Skin epidermis (tissue), 12 donors: ENCODE data around the gene MBIP.

ENCODE experiments used
- H3K27ac ChIP-seq, 21 experiments: fragments of 200-600 bp; sonication (generic) in 11 of 21; one replicate each; pipeline ENCODE4 v1.5.0; 2020; ENCODE audit warnings: mild to moderate bottlenecking in 3 of 21, inconsistent platforms in 2 of 21, moderate library complexity in 2 of 21
- H3K4me3 ChIP-seq, 7 experiments: fragments of 200-600 bp; sonication (generic) in 2 of 7; one replicate each; pipeline ENCODE4 v1.5.0; 2020; ENCODE audit warnings: inconsistent platforms in 2 of 7, mild to moderate bottlenecking in 2 of 7, moderate library complexity in 1 of 7

MBIP gene

GRCh38 chr14:36271939-36272907 lies 48.2 kb downstream of the MBIP start:
- H3K27ac ChIP-seq, result no peak overlapping the region

GRCh38 chr14:36271222-36271621 lies 49.2 kb downstream of the MBIP start:
- Histone ChIP-seq H3K27ac (no peak overlapping the region), H3K4me3 (no peak overlapping the region)

More at GRCh38 chr14:36271939-36272907, 48.2 kb downstream of the MBIP start:
- peak overlapping the region in 3 of 7 experiments; percentile 6 to 24 (median 19) for H3K4me3 ChIP-seq

GRCh38 chr14:36270191-36270590 lies 50.2 kb downstream of the MBIP start:
- Histone ChIP-seq H3K27ac (no peak overlapping the region), H3K4me3 (no peak overlapping the region)

GRCh38 chr14:36268121-36268520 lies 52.3 kb downstream of the MBIP start:
- no peak overlapping the region for H3K27ac ChIP-seq
- H3K4me3 ChIP-seq, result no peak overlapping the region

GRCh38 chr14:36264595-36264994 lies 55.8 kb downstream of the MBIP start:
- Histone ChIP-seq H3K4me3 (no peak overlapping the region), H3K27ac (no peak overlapping the region)

GRCh38 chr14:36264107-36264506 lies 56.3 kb downstream of the MBIP start:
- no peak overlapping the region for H3K27ac ChIP-seq

GRCh38 chr14:36260970-36261640 lies 59.3 kb downstream of the MBIP start:
- Histone ChIP-seq H3K4me3 (no peak overlapping the region), H3K27ac (no peak overlapping the region)

More at GRCh38 chr14:36264107-36264506, 56.3 kb downstream of the MBIP start:
- no peak overlapping the region for H3K4me3 ChIP-seq

GRCh38 chr14:36258241-36258640 lies 62.2 kb downstream of the MBIP start:
- Histone ChIP-seq H3K4me3 (no peak overlapping the region), H3K27ac (no peak overlapping the region)

GRCh38 chr14:36256126-36256801 lies 64.2 kb downstream of the MBIP start:
- Histone ChIP-seq H3K4me3 (no peak overlapping the region), H3K27ac (no peak overlapping the region)

GRCh38 chr14:36254020-36254624 lies 66.3 kb downstream of the MBIP start:
- Histone ChIP-seq H3K4me3 (no peak overlapping the region), H3K27ac (no peak overlapping the region)
